Suppressor macrophage treated with lipopolysaccharide for 1 hour (primary cell): ENCODE measurements around the gene SSR2.

ENCODE experiments used
- DNase-seq, 3 donors: peaks; one replicate each; pipeline ENCODE4 v3.0.0-alpha.2; 2020 to 2022

The SSR2 gene

DNA sequence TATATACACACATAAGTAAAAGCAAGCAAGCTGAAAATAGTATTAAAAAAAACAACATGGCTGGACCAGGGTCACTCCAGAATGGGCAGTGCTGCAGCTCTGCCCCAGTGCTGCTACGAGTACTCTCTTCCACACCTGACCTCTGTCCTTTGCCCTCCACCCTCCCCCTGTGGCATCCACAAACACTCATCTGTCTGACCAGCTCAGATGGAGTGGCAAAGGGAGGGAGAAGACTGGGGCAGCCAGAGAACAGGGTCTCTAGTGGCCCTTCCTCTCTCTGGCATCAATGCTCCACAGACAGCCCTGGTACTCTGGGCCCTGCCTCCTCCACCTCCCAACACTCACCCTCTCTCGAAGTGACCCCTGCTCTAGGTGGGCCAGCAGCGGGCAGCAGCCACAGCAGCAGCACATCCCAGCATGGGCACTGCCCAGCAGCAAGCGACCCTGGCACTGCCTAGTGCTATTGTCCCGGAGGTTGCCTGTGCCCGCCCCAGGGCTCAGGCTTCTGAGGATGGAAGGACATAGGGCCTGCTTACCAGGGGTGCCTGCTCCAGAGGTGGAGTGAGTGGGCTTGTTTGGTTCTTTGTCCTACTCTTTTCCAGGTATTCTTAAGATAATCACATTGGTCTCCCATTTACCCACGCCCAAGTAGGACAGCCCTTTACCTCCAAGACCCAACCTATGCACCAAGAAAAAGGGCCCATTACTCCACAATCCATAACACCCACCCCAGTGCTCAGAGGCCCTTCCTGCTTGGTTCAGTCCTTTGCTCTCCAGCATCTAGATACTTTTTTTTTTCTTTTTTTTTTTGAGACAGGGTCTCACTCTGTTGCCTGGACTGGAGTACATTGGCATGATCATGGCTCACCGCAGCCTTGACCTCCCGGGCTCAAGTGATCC, 48.6 kb downstream of the SSR2 start:
- no peak for DNase-seq

DNA sequence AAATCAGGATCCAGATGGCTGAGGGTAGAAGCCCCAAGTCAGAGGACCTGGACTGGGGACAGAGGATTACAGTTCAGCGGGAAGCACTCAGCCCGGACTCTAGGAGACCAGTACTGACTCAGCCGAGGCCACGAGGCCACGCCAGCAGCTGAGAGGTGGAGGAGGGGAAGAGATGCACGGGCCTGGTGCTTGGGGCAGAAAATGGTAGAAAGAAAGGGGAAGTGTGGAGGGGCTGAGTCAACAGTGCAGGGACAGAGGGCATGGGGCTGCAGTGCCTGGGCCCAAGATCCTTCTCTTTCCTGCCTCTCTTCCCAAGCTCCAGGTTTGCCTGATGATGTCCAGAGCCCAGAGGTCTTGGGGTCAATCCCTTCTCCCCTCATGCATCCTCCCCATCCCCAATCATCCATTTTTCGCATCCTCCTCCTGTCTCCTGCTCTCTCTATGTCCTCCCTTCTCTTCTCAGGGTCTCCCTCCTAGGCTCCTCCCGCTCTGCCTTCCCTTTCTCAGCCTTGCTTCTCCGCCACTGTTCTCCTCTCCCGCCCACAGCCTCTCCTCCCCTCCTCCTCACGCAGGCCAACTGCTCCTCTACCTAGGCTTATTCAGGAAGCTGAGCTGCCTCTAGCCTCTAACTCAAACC, 50.1 kb downstream of the SSR2 start:
- peak; percentile 95 to 97 (median 95) for DNase-seq

DNA sequence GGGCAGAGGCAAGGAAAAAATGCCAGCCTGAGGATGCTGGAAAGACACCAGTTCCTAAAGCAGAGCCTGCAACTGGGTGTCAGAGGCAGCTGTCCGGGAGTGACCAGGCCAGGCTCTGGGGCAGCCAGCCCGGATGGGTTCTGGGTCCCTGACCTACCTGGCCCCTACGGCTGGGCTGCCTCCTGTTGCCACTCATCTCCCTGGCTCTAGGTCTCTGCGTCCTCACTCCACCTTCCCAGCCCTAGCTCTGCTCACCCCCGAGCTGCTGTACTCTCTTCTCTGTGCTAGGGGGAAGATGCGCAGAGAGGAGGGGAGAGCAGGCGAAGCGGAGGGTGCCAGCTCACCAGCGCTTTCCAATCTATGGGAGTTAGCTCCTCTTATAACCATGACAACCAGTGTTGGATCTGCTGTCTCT, 51.4 kb downstream of the SSR2 start:
- DNase-seq, result no peak

DNA sequence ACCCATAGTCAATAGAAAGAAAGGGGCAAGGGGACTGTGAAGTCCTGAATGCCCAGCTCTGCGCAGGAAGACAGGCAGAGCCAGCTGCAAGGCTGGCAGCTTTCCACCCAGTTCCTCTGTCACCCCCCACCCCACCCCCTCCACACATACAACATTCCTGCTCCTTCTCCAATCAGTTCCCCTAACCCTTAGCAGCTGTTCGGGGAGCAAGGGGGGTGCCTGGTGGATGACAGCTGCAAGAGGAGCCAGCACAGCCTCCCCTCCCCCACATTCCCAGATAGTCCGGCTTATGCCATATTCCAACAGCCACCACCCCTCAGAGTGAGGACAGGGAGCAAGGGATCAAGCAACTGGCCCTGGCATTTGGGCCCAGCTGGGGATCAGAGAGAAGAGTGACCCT, 52.1 kb downstream of the SSR2 start:
- no peak for DNase-seq

DNA sequence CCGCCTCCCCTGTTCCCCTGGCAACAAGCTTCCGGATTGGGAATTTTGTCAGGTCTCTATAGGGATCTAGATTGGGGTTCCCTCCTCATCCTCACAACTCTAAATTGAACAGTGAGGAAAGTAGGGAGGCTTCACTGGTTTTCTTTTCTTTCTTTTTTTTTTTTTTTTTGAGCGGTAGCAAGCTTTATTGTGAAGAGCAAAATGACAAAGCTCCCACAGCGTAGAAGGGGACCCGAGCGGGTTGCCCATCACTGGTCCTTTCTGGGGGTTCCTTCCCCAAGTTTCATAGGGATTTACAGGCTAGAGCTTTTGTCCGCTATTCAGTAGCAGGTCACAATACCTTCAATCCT, 52.7 kb downstream of the SSR2 start:
- no peak for DNase-seq

DNA sequence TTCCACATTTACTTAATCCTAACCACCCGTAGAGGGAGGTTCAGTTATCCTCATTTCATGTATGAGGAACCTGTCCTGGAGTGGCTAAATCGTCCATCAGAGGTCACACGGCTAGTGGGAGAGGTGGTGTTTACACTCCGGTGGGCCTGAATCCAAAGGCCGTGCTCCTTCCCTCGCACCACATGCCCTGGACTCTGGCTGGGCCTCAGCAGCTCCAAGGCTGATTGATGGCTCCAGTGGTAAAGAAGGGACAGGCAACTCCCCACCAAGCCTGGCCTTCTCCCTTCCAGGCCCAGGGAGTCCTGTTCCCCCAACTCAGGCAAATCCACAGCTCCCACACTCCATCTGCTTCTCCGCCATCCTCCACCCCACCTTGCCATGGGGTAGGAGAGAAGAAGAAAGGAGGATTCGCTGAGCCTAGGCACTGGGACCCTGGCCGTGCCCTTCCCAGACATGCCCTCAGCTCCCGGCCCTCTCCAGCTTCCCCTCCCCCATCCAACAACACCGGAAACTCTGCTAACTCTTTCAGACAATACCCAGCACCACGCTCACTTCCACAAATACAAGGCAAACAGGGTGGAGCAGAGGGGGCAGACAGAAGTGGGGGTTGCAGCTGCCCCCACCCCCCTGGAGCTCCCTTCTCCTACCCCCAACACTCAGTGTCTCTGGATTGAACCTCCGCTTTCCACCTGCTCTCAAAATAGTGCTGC, 53.3 kb downstream of the SSR2 start:
- DNase-seq, result peak in 2 of 3 donors; percentile 37 to 40

DNA sequence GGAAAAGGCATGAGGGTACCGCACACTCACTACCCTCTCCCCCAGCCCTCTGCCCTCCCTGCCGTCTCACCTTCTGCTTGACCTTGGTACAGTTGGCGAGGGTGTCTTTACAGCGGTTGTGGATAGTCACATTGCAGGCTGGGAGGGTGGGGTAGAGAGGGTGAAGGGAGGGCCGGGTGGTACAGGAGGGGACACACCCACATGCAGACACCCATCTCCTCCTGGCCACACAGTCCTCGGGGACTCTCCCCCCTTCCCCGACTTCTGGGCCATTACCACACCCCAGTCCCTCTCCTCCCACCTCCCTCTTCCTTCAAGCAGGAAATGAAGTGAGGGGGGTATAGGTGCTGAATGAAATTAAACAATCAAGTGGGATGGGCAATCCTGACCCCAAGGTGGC, 54.0 kb downstream of the SSR2 start:
- no peak for DNase-seq

DNA sequence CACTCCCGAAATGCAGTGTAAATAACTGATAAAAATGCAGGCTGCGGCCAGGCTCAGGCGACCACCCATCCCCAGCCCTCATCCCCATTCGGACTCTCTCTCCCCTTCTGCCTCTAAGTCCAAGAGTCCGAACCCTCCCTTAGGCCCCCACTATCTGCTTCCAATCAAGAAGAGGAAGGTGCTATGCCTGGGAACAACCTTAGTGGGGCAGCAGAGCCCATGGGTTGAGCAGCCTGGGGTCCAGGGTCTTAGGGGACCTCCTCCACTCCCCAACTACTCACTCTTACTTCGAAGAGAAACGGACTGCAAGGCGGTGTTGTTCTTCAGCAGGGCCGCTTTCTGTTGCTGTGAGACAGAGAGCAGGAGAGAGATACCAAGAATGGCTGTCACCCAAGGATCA, 54.6 kb downstream of the SSR2 start:
- no peak for DNase-seq

DNA sequence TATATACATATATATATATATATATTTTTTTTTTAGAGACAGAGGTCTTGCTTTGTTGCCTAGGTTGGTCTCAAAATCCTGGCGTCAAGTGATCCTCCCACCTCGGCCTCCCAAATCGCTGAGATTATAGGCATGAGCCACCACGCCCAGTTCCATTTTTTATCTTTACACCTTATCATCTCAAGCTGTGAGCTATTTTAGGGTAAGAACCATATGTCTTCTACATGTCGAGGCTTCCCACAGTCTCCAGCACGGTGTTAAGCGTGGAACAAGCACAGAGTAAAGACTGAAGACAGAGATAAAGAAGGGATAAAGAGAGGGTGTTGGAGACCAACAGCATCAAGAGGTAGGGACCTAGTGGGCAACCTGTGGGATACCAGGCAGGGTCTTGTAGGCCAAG, 56.6 kb downstream of the SSR2 start:
- no peak for DNase-seq

DNA sequence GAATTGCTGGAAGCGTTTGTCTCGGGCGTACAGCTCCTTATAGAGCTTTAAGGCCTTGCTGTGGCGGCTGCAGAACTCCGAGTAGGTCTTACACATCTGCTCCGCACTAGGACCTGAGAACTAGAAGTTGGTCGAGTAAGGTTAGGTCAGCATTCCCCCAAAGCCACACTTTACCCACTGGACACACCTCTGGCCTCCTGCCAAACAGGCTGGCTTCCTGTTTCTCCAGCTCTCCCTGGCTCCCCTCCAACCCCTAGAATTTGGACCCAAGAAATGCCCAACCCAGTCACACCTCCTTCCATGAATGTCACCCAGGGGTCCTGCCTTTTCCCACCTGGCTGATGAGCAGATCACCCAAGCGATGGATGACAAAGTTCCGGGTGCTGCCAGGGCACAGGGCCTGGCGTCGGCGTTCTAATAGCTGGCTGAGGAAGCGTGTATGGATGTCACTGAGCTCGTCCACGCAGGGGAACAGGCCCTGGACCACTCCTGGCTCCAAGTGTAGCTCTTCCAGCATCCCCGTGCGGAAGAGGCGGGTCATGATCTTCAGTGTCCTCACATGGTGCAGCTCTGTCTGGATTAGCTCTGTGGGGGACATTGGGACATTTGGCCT, 58.0 kb downstream of the SSR2 start:
- DNase-seq, result no peak

DNA sequence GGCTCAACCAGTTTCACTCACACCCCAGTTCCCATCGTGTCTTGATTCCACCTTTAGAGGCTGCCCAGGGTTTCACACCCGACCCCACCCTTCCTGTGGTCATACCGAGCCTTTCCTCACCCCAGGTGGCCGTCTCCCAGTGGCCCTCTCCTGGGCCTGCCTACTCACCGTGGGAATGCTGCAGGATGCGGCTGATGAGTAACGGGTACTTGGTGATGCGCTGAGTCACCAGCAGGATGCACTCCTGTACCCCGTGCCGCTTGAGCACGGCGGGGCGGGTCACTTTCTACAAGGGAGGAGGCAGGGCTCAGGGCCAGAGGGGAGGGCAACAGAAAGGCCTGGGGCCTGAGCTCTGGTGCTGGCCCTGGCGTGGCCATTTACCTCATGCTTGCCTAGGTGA, 58.8 kb downstream of the SSR2 start:
- peak; percentile 70 to 79 (median 77) for DNase-seq

DNA sequence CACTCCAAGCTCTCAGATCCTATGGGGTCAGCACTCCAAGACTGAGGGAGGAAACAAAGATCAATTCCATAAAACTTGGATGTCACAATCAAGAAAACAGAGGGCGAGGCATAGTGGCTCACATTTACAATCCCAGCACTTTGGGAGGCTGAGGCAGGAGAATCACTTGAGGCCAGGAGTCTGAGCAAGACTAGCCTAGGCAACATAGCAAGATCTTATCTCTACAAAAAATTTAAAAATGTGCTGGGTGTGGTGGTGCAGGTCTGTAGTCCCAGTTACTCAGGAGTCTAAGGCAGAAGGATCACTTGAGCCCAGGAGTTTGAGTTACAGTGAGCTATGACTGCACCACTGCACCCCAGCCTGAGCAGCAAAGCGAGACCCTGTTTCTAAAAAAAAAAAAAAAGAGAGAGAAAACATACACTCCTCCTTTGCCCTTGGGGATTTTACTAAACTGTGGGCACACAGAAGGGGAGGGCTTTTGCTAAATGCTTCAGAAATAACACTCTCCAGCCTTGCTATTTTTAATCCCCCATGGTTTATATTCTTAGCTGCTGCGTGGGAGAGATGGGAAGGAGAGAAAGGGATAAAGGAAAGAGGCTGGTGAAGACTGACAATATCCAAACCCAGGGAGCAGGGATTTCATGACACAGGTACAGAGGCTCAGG, 60.5 kb downstream of the SSR2 start:
- no peak for DNase-seq
